Measurements from ENCODE around the gene PTGES2. TPM values are rescaled to one million over a fixed set of nuclear protein-coding genes. Genes with fewer than 3 reads are reported as not detected.

Gene PTGES2
- total and polyA plus RNA-seq, 9 of the 15 experiments (the other 6 are each of a cell fraction or from before 2014, with no cell fraction given), result 2.4 to 196 (median 90.1) TPM

DNA sequence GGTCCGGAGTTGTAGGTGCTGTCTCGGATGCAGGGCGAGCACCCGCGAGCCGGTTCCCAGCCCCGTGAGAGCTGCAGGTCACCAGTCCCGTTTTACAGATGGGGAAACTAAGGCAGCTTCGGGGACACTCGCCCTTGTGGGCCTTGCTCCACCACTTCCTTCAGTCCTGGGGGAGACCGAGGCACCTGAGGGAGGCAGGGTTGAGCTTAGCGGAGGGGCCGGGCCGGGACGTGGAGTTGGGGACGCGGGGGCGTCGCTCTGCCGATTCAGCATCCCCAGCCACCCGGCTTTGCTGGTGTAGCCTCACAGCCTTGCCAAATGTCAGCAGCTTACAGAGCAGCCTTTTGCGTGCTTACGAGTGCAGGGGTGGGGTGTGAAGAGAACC, 33.1 kb upstream of the PTGES2 start:
- in situ Hi-C loops (cut with MboI), result no loop called here
- intact Hi-C loops (cut with micrococcal nuclease), result loop anchor here (1.0 to 5.0 kb wide), 5 partner anchors 31 to 1724 kb away; partner anchors contain the start of genes CIZ1, GOLGA2 and SWI5
- ATAC-seq (peak; percentile 42), DNase-seq (ENCODE audit: extremely low read depth in 1 of 4, low spot score in 3 of 4) (peak; percentile 81 to 86 (median 84)), FAIRE-seq (peak; percentile 83)
- peaks cover 34% of the 10 kb centered on the region for H3K36me3 ChIP-seq (ENCODE audit: control insufficient read depth, insufficient read depth, low read length)
- H3K4me1 ChIP-seq (replicated peaks in 1 of 2; ENCODE audit: control insufficient read depth in 2 of 2, insufficient read depth in 2 of 2, low read length in 2 of 2), result peaks cover 10 to 43% of the 10 kb centered on the region in 2 experiments
- BruUV-seq (replicated peaks), result TSS peak; percentile 68
- peak overlapping the region; percentile 72 for H3K4me3 ChIP-seq
- CTCF ChIA-PET (ENCODE audit: low intra/inter-chr PET ratio), result interaction anchor here (0.6 kb wide), 1 partner anchor 92 kb away, joined by 4 read pairs; the partner anchor contains the start of gene SLC25A25
- peak overlapping the region; percentile 83 for H3K27ac ChIP-seq (ENCODE audit: extremely low read depth, low read depth, low read length)
- peak overlapping the region; percentile 96 for H2AFZ ChIP-seq (ENCODE audit: low read depth, low read length)
- H3K9ac ChIP-seq (ENCODE audit: insufficient read depth in 1 of 2, low read depth in 2 of 2, low read length in 2 of 2), result peak overlapping the region; percentile 90 to 97
- H3K79me2 ChIP-seq (ENCODE audit: control insufficient read depth, insufficient read depth, low read length), result peaks cover 27% of the 10 kb centered on the region
- no peaks in the 10 kb centered on the region for H3K27me3 ChIP-seq (ENCODE audit: control insufficient read depth in 2 of 2, insufficient read depth in 2 of 2, low read length in 2 of 2)
- H3K4me2 ChIP-seq (ENCODE audit: insufficient read depth, low read length), result peak overlapping the region; percentile 91
- peaks cover 18% of the 10 kb centered on the region; the same call in 1 of the 2 replicates for H4K20me1 ChIP-seq (replicated peaks; ENCODE audit: control insufficient read depth, insufficient read depth, low read length)
- no peaks in the 10 kb centered on the region for H3K9me3 ChIP-seq (replicated peaks; ENCODE audit: control insufficient read depth, insufficient read depth, low read depth, low read length)
- no peaks in the 10 kb centered on the region for H3K9me1 ChIP-seq (ENCODE audit: control insufficient read depth, insufficient read depth, low read length)
- POLR2A ChIA-PET, result interaction anchor here (0.5 to 11.0 kb wide), 13 partner anchors 9 to 219 kb away, joined by 3 to 155 read pairs (median 6); partner anchors contain the start of gene CIZ1
- under 1% methylated on average over 23 of the region's 23 CpGs for WGBS (ENCODE audit: insufficient coverage, low coverage, missing lambda C conversion rate)
- TF ChIP-seq ZFP30 (CRISPR knock-in tag; IDR thresholded peaks at IDR 0.05; ENCODE audit: borderline replicate concordance), result no peak
- 0 out of 2 replicates have a peak, but pooled peaks have one; percentile 32 for TF ChIP-seq CHD2 (IDR thresholded peaks at IDR 0.05; ENCODE audit: low read depth, low read length)
- TF ChIP-seq MYC (IDR thresholded peaks at IDR 0.05; ENCODE audit: low read depth, low read length), result no peak; the same call in 1 of the 2 replicates
- peak; percentile 96 for TF ChIP-seq MYC (CRISPR knock-in tag; IDR thresholded peaks at IDR 0.05; ENCODE audit: borderline replicate concordance, low read depth)
- TF ChIP-seq SAP30 (IDR thresholded peaks at IDR 0.05; ENCODE audit: borderline replicate concordance, insufficient read depth, low read depth, low read length, poor library complexity, severe bottlenecking), result peak; percentile 36
- peak in 1 of 2 experiments; percentile 14; a peak in 1 of 4 replicates for TF ChIP-seq MAZ (CRISPR knock-in tag; conservative IDR thresholded peaks at IDR 0.05 in 1 of 2, IDR thresholded peaks at IDR 0.05 in 1 of 2)
- TF ChIP-seq, protein P1, sequence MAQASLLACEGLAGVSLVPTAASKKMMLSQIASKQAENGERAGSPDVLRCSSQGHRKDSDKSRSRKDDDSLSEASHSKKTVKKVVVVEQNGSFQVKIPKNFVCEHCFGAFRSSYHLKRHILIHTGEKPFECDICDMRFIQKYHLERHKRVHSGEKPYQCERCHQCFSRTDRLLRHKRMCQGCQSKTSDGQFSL (CRISPR knock-in tag; IDR thresholded peaks at IDR 0.05), result no peak
- TF ChIP-seq, protein P1 (tag; IDR thresholded peaks at IDR 0.05), result no peak
- peak; percentile 44; the same call in 1 of the 2 replicates for TF ChIP-seq PML (IDR thresholded peaks at IDR 0.05; ENCODE audit: low read length)
- TF ChIP-seq TCF7 (IDR thresholded peaks at IDR 0.05; ENCODE audit: borderline replicate concordance), result no peak
- TF ChIP-seq NR4A1 (CRISPR knock-in tag; IDR thresholded peaks at IDR 0.05), result 0 out of 2 replicates have a peak, but pooled peaks have one; percentile 1
- TF ChIP-seq NR4A1 (tag; IDR thresholded peaks at IDR 0.05), result no peak
- TF ChIP-seq NR2F6 (CRISPR knock-in tag; IDR thresholded peaks at IDR 0.05), result 0 out of 2 replicates have a peak, but pooled peaks have one; percentile 1
- no peak for TF ChIP-seq RBM22 (IDR thresholded peaks at IDR 0.05; ENCODE audit: low read depth, low read length, poor library complexity, severe bottlenecking)
- 0 out of 2 replicates have a peak, but pooled peaks have one; percentile 9 for TF ChIP-seq SRSF1 (IDR thresholded peaks at IDR 0.05; ENCODE audit: low read depth, low read length)
- TF ChIP-seq PHB2 (IDR thresholded peaks at IDR 0.05; ENCODE audit: low read depth), result peak; percentile 66; the same call in 1 of the 2 replicates
- peak; percentile 6; the same call in 1 of the 2 replicates for TF ChIP-seq PHB (CRISPR knock-in tag; IDR thresholded peaks at IDR 0.05)
- TF ChIP-seq SETDB1 (IDR thresholded peaks at IDR 0.05; ENCODE audit: low read length), result peak; percentile 10
- TF ChIP-seq WHSC1 (IDR thresholded peaks at IDR 0.05; ENCODE audit: low read length), result no peak
- TF ChIP-seq, protein P2, sequence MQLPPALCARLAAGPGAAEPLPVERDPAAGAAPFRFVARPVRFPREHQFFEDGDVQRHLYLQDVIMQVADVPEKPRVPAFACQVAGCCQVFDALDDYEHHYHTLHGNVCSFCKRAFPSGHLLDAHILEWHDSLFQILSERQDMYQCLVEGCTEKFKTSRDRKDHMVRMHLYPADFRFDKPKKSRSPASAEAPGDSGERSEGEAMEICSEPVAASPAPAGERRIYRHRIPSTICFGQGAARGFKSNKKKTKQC (CRISPR knock-in tag; IDR thresholded peaks at IDR 0.05), result no peak
- TF ChIP-seq TRIM24 (IDR thresholded peaks at IDR 0.05), result 0 out of 4 replicates have a peak, but pooled peaks of 1 of the 2 experiments have one; percentile 5
- 0 out of 4 replicates have a peak, but pooled peaks have one; percentile 2 to 7 for TF ChIP-seq NRF1 (conservative IDR thresholded peaks at IDR 0.05 in 1 of 2, IDR thresholded peaks at IDR 0.05 in 1 of 2)
